Esophagus muscularis mucosa (tissue), 4 donors: ENCODE measurements around the gene OR4K15.

Source experiments
- EP300 ChIP-seq: sonication (generic); formaldehyde crosslinking; IDR thresholded peaks from one replicate; pipeline ENCODE4 v1.6.1; 2017; ENCODE audit warnings: antibody characterized with exemption
- POLR2A ChIP-seq: fragments of 450-650 bp; IDR thresholded peaks from one replicate; pipeline ENCODE4 v1.6.1; 2017; ENCODE audit warnings: antibody characterized with exemption, moderate library complexity, mild to moderate bottlenecking, low read depth
- TF ChIP-seq, protein P1 (sequence below), 3 experiments: fragments of 200-600 bp in 2 of 3; fragments of 450-650 bp in 1 of 3; sonication (generic) in 2 of 3; IDR thresholded peaks; one replicate each; pipeline ENCODE4 v1.5.1; 2017 to 2019; ENCODE audit warnings: antibody characterized with exemption in 3 of 3, mild to moderate bottlenecking in 2 of 3, moderate library complexity in 1 of 3

- TF ChIP-seq, protein P1, sequence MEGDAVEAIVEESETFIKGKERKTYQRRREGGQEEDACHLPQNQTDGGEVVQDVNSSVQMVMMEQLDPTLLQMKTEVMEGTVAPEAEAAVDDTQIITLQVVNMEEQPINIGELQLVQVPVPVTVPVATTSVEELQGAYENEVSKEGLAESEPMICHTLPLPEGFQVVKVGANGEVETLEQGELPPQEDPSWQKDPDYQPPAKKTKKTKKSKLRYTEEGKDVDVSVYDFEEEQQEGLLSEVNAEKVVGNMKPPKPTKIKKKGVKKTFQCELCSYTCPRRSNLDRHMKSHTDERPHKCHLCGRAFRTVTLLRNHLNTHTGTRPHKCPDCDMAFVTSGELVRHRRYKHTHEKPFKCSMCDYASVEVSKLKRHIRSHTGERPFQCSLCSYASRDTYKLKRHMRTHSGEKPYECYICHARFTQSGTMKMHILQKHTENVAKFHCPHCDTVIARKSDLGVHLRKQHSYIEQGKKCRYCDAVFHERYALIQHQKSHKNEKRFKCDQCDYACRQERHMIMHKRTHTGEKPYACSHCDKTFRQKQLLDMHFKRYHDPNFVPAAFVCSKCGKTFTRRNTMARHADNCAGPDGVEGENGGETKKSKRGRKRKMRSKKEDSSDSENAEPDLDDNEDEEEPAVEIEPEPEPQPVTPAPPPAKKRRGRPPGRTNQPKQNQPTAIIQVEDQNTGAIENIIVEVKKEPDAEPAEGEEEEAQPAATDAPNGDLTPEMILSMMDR (IDR thresholded peaks at IDR 0.05): no peak
- TF ChIP-seq EP300 (no peak), POLR2A (no peak)
These were observed 547 bp upstream of the OR4K15 start for GRCh38 chr14:19974844-19975243.
